Right ventricle myocardium superior (tissue), 1 donor: Measurements from ENCODE around the gene THOC1. TPM values are rescaled to one million over a fixed set of nuclear protein-coding genes. Genes with fewer than 3 reads are reported as not detected.

Experiments
- ATAC-seq: fragments of 200-7000 bp; cut with Tn5 transposase; one replicate; pipeline ENCODE4 v1.9.1; 2020; ENCODE audit warnings: mild to moderate bottlenecking; ENCODE audit not compliant: poor library complexity
- DNase-seq: peaks from one replicate; pipeline ENCODE4 v3.0.0-alpha.2; 2020
- intact Hi-C: fragments of 100-400 bp; cut with DNase I; formaldehyde crosslinking; loops from one replicate; pipeline ENCODE4 v1.11.2; 2022
- total RNA-seq: library from RNA; stranded (reverse); fragmentation: NEBNext Ultra II Directional; extraction: Animal tissue kit (Norgen Biotek cat#: 25700); gene quantifications from one replicate; pipeline ENCODE4 v1.2.1, GENCODE V29; 2021
- donor health status: DM: no; HTN: yes; CAD: no; lungs with severe emphysema.

THOC1 gene
- total RNA-seq, 1 donor from 2014 or later = 10.4 TPM

- DNase-seq (no peak), ATAC-seq (no peak)
- intact Hi-C loops = no loop called here
These were observed 39.9 kb downstream of the THOC1 start for GRCh38 chr18:227902-228301.

GRCh38 chr18:227374-227773, 40.5 kb downstream of the THOC1 start:
- intact Hi-C loops = no loop called here
- no peak for ATAC-seq

GRCh38 chr18:225745-226144, 42.1 kb downstream of the THOC1 start:
- intact Hi-C loops = no loop called here
- DNase-seq (no peak), ATAC-seq (no peak)

More at GRCh38 chr18:227374-227773, 40.5 kb downstream of the THOC1 start:
- DNase-seq = no peak

- DNase-seq (no peak), ATAC-seq (no peak)
- intact Hi-C loops = no loop called here
These were observed 47.1 kb downstream of the THOC1 start for GRCh38 chr18:220708-221107.

GRCh38 chr18:217532-218336, 50.1 kb downstream of the THOC1 start:
- ATAC-seq (no peak), DNase-seq (no peak)
- intact Hi-C loops = no loop called here

GRCh38 chr18:215448-216010, 52.3 kb downstream of the THOC1 start:
- ATAC-seq (no peak), DNase-seq (no peak)
- intact Hi-C loops = no loop called here

GRCh38 chr18:213966-214365, 53.9 kb downstream of the THOC1 start:
- no peak for DNase-seq
- intact Hi-C loops = no loop called here

GRCh38 chr18:213505-213904, 54.3 kb downstream of the THOC1 start:
- DNase-seq (no peak), ATAC-seq (no peak)
- intact Hi-C loops = no loop called here

More at GRCh38 chr18:213966-214365, 53.9 kb downstream of the THOC1 start:
- ATAC-seq = no peak

GRCh38 chr18:212780-213179, 55.1 kb downstream of the THOC1 start:
- intact Hi-C loops = no loop called here
- no peak for ATAC-seq
- DNase-seq = no peak

- DNase-seq = no peak
- intact Hi-C loops = no loop called here
These were observed 56.3 kb downstream of the THOC1 start for GRCh38 chr18:211582-211981.

GRCh38 chr18:210733-211132, 57.1 kb downstream of the THOC1 start:
- no peak for ATAC-seq
- intact Hi-C loops = no loop called here
- no peak for DNase-seq

More at GRCh38 chr18:211582-211981, 56.3 kb downstream of the THOC1 start:
- no peak for ATAC-seq

- intact Hi-C loops = no loop called here
- DNase-seq = no peak
- ATAC-seq = no peak
These were observed 57.8 kb downstream of the THOC1 start for GRCh38 chr18:210075-210474.

GRCh38 chr18:199768-200167, 68.1 kb downstream of the THOC1 start:
- intact Hi-C loops = no loop called here
- ATAC-seq (no peak), DNase-seq (no peak)

GRCh38 chr18:199214-199613, 68.6 kb downstream of the THOC1 start:
- intact Hi-C loops = no loop called here
- no peak for DNase-seq
- ATAC-seq = no peak

- DNase-seq (no peak), ATAC-seq (no peak)
- intact Hi-C loops = no loop called here
These were observed 72.2 kb downstream of the THOC1 start for GRCh38 chr18:195651-196050.

- intact Hi-C loops = no loop called here
- DNase-seq = no peak
- ATAC-seq = no peak
These were observed 75.0 kb downstream of the THOC1 start for GRCh38 chr18:192801-193200.

- intact Hi-C loops = no loop called here
- DNase-seq = no peak
- no peak for ATAC-seq
These were observed 76.1 kb downstream of the THOC1 start for GRCh38 chr18:191725-192124.

- intact Hi-C loops = no loop called here
- ATAC-seq = no peak
- DNase-seq = no peak
These were observed 78.6 kb downstream of the THOC1 start for GRCh38 chr18:189254-189653.

- peak; percentile 57 for ATAC-seq
- intact Hi-C loops = no loop called here
- DNase-seq = no peak
These were observed 84.1 kb downstream of the THOC1 start for GRCh38 chr18:183769-184168.

GRCh38 chr18:181711-182110, 86.1 kb downstream of the THOC1 start:
- DNase-seq = no peak
- intact Hi-C loops = no loop called here
- ATAC-seq = no peak
